Measurements from ENCODE around the gene ARAP2. TPM values are rescaled to one million over a fixed set of nuclear protein-coding genes. Genes with fewer than 3 reads are reported as not detected.

Gene ARAP2
- total and polyA plus RNA-seq, 2 donors (not counting 3 experiments of a cell fraction or from before 2014, with no cell fraction given) = not detected

- intact Hi-C loops (cut with micrococcal nuclease) = no loop called here
- ChIA-PET CTCF (no interaction called here), POLR2A (no interaction called here)
- Histone ChIP-seq H3K27me3 (ENCODE audit: control insufficient read depth in 2 of 2, insufficient read depth in 2 of 2, low read length in 2 of 2) (no peaks in the 10 kb centered on the region), H3K9me1 (replicated peaks; ENCODE audit: control insufficient read depth, extremely low read depth, insufficient read depth, low read length) (no peaks in the 10 kb centered on the region), H3K9ac (replicated peaks; ENCODE audit: extremely low read depth, insufficient read depth, low read length) (no peak overlapping the region), H3K27ac (ENCODE audit: insufficient read depth, low read depth, low read length) (no peak overlapping the region), H3K4me1 (ENCODE audit: control insufficient read depth, extremely low read depth, insufficient read depth, low read length) (no peaks in the 10 kb centered on the region), H2AFZ (ENCODE audit: low read depth, low read length) (no peak overlapping the region), H3K36me3 (ENCODE audit: control insufficient read depth in 2 of 2, extremely low read depth in 1 of 2, insufficient read depth in 2 of 2, low read length in 2 of 2) (no peaks in the 10 kb centered on the region), H3K9me3 (replicated peaks; ENCODE audit: control insufficient read depth, insufficient read depth, low read length) (no peaks in the 10 kb centered on the region), H3K79me2 (ENCODE audit: control insufficient read depth, insufficient read depth, low read length) (no peaks in the 10 kb centered on the region), H3K4me2 (ENCODE audit: insufficient read depth, low read length) (no peak overlapping the region), H3K4me3 (replicated peaks in 1 of 3; ENCODE audit: insufficient read depth in 1 of 3, low read depth in 1 of 3, low read length in 3 of 3) (no peak overlapping the region), H4K20me1 (replicated peaks; ENCODE audit: control insufficient read depth, extremely low read depth, insufficient read depth, low read length) (no peaks in the 10 kb centered on the region)
- DNase-seq (ENCODE audit: low read depth, low spot score) = no peak
- no TSS peak for BruUV-seq (replicated peaks)
- dilution Hi-C loops (cut with MboI; ENCODE audit: extremely low pct_ligation_motif_present, low sequenced_read_pairs) = no loop called here
- FAIRE-seq = peak; percentile 4
- TF ChIP-seq POLR2A (IDR thresholded peaks at IDR 0.05; ENCODE audit: low read depth, low read length) = no peak
Observed at GRCh38 chr4:36140421-36140820, 103.9 kb downstream of the ARAP2 start.

DNA sequence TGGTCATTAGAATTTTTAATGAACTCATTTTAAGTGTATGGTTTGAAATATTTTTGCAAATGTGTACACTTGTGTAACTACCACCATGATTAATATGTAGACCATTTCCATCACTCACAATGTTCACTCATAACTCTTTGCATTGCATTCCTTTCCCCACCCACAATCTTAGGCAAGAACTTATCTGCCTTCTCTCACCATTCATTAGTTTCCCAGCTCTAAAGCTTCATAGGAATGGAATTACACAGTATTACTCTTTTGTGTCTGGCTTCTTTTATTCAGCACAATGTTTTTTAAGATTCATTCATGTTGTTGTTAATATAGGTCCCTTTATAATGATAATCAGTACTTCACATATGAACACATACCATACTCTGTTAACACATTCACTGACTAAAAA lies 106.1 kb downstream of the ARAP2 start:
- H3K36me3 ChIP-seq (ENCODE audit: control insufficient read depth in 2 of 2, extremely low read depth in 1 of 2, insufficient read depth in 2 of 2, low read length in 2 of 2) = no peaks in the 10 kb centered on the region
- no peaks in the 10 kb centered on the region for H3K4me1 ChIP-seq (ENCODE audit: control insufficient read depth, extremely low read depth, insufficient read depth, low read length)
- no peak overlapping the region for H3K4me2 ChIP-seq (ENCODE audit: insufficient read depth, low read length)
- ChIA-PET CTCF (no interaction called here), POLR2A (no interaction called here)
- no peaks in the 10 kb centered on the region for H4K20me1 ChIP-seq (replicated peaks; ENCODE audit: control insufficient read depth, extremely low read depth, insufficient read depth, low read length)
- no peak for DNase-seq (ENCODE audit: low read depth, low spot score)
- H3K27ac ChIP-seq (ENCODE audit: insufficient read depth, low read depth, low read length) = no peak overlapping the region
- H3K9me1 ChIP-seq (replicated peaks; ENCODE audit: control insufficient read depth, extremely low read depth, insufficient read depth, low read length) = no peaks in the 10 kb centered on the region
- no peaks in the 10 kb centered on the region for H3K79me2 ChIP-seq (ENCODE audit: control insufficient read depth, insufficient read depth, low read length)
- TF ChIP-seq POLR2A (IDR thresholded peaks at IDR 0.05; ENCODE audit: low read depth, low read length) (no peak), EZH2 (IDR thresholded peaks at IDR 0.05; ENCODE audit: borderline replicate concordance, low read depth, low read length, severe bottlenecking) (no peak), POLR2AphosphoS5 (IDR thresholded peaks at IDR 0.05; ENCODE audit: insufficient read depth, low read depth, low read length) (no peak), GATA2 (IDR thresholded peaks at IDR 0.05; ENCODE audit: insufficient read depth, insufficient read length, low read depth, low read length) (no peak), JUN (IDR thresholded peaks at IDR 0.05; ENCODE audit: borderline replicate concordance, insufficient read depth, insufficient read length, low read depth) (no peak), FOS (IDR thresholded peaks at IDR 0.05; ENCODE audit: borderline replicate concordance, insufficient read depth, low read length) (no peak)
- TF ChIP-seq, protein P1, sequence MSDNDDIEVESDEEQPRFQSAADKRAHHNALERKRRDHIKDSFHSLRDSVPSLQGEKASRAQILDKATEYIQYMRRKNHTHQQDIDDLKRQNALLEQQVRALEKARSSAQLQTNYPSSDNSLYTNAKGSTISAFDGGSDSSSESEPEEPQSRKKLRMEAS (IDR thresholded peaks at IDR 0.05; ENCODE audit: insufficient read depth, insufficient read length) = no peak
- TF ChIP-seq, protein P2, sequence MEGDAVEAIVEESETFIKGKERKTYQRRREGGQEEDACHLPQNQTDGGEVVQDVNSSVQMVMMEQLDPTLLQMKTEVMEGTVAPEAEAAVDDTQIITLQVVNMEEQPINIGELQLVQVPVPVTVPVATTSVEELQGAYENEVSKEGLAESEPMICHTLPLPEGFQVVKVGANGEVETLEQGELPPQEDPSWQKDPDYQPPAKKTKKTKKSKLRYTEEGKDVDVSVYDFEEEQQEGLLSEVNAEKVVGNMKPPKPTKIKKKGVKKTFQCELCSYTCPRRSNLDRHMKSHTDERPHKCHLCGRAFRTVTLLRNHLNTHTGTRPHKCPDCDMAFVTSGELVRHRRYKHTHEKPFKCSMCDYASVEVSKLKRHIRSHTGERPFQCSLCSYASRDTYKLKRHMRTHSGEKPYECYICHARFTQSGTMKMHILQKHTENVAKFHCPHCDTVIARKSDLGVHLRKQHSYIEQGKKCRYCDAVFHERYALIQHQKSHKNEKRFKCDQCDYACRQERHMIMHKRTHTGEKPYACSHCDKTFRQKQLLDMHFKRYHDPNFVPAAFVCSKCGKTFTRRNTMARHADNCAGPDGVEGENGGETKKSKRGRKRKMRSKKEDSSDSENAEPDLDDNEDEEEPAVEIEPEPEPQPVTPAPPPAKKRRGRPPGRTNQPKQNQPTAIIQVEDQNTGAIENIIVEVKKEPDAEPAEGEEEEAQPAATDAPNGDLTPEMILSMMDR (IDR thresholded peaks at IDR 0.05; ENCODE audit: extremely low read depth in 1 of 2, insufficient read depth in 1 of 2, low read depth in 1 of 2, low read length in 2 of 2) = no peak
- H2AFZ ChIP-seq (ENCODE audit: low read depth, low read length) = no peak overlapping the region
- H3K9me3 ChIP-seq (replicated peaks; ENCODE audit: control insufficient read depth, insufficient read depth, low read length) = no peaks in the 10 kb centered on the region
- no peak for FAIRE-seq
- BruUV-seq (replicated peaks) = no TSS peak
- H3K9ac ChIP-seq (replicated peaks; ENCODE audit: extremely low read depth, insufficient read depth, low read length) = no peak overlapping the region
- no peaks in the 10 kb centered on the region for H3K27me3 ChIP-seq (ENCODE audit: control insufficient read depth in 2 of 2, insufficient read depth in 2 of 2, low read length in 2 of 2)
- dilution Hi-C loops (cut with MboI; ENCODE audit: extremely low pct_ligation_motif_present, low sequenced_read_pairs) (no loop called here), intact Hi-C loops (cut with micrococcal nuclease) (no loop called here)
- H3K4me3 ChIP-seq (replicated peaks in 1 of 3; ENCODE audit: insufficient read depth in 1 of 3, low read depth in 1 of 3, low read length in 3 of 3) = no peak overlapping the region

All from endothelial cell of umbilical vein (primary cell).